A673 (cell line): ENCODE data around the gene ANO1. TPM values are rescaled to one million over a fixed set of nuclear protein-coding genes. Genes with fewer than 3 reads are reported as not detected.

Experiments used
- BruUV-seq: library from RNA; stranded (reverse); fragments of 400-500 nt; replicated peaks from 2 replicates; lab custom pipeline; 2021; lab: Mats Ljungman, UMichigan
- CTCF ChIA-PET: fragments of 300-600 bp; sonication (Branson Sonifier 250); formaldehyde crosslinking; loops from one replicate; lab custom pipeline; 2022; ENCODE audit warnings: antibody characterized with exemption; lab: Charles Lee
- POLR2A ChIA-PET: fragments of 300-600 bp; sonication (Branson Sonifier 250); formaldehyde crosslinking; loops from one replicate; lab custom pipeline; 2022; ENCODE audit warnings: antibody characterized with exemption; ENCODE audit not compliant: low non-redundant PET; lab: Charles Lee
- DNase-seq: peaks from one replicate; pipeline ENCODE4 v3.0.0-alpha.2; 2015; ENCODE audit warnings: low spot score
- H3K27ac ChIP-seq: fragments of 200-600 bp; sonication (generic); 2 replicates; pipeline ENCODE4 v1.5.1; 2016; ENCODE audit warnings: mixed run types, low read depth, mild to moderate bottlenecking, mixed read lengths, antibody characterized with exemption, low read length; ENCODE audit not compliant: poor library complexity, severe bottlenecking
- H3K27me3 ChIP-seq: fragments of 200-600 bp; sonication (generic); replicated peaks from 2 replicates; pipeline ENCODE4 v1.6.1; 2017; ENCODE audit warnings: mixed run types, low read depth, mild to moderate bottlenecking, mixed read lengths, antibody characterized with exemption, low read length; ENCODE audit not compliant: insufficient read depth, poor library complexity
- H3K36me3 ChIP-seq: fragments of 200-600 bp; sonication (generic); 2 replicates; pipeline ENCODE4 v1.6.1; 2016; ENCODE audit warnings: mixed run types, mild to moderate bottlenecking, mixed read lengths, antibody characterized with exemption, low read length; ENCODE audit not compliant: insufficient read depth, poor library complexity, severe bottlenecking
- H3K4me1 ChIP-seq: fragments of 200-600 bp; sonication (generic); 2 replicates; pipeline ENCODE4 v1.6.1; 2017; ENCODE audit warnings: mixed run types, mild to moderate bottlenecking, mixed read lengths, antibody characterized with exemption, low read length; ENCODE audit not compliant: insufficient read depth, poor library complexity, severe bottlenecking
- H3K4me3 ChIP-seq: fragments of 200-600 bp; sonication (generic); 2 replicates; pipeline ENCODE4 v1.5.1; 2016; ENCODE audit warnings: low read depth, mixed run types, mild to moderate bottlenecking, mixed read lengths, low read length; ENCODE audit not compliant: poor library complexity, severe bottlenecking
- H3K9me3 ChIP-seq: fragments of 200-600 bp; sonication (generic); 2 replicates; pipeline ENCODE4 v1.6.1; 2016; ENCODE audit warnings: mixed run types, low read depth, mild to moderate bottlenecking, mixed read lengths, antibody characterized with exemption, low read length; ENCODE audit not compliant: poor library complexity, severe bottlenecking
- CTCF ChIP-seq: fragments of 300-800, 200-600 bp; sonication (generic); conservative IDR thresholded peaks from 2 replicates; pipeline ENCODE4 v1.5.1; 2017; ENCODE audit warnings: low read depth, mild to moderate bottlenecking, antibody characterized with exemption, low read length, moderate library complexity, mixed read lengths
- EZH2 ChIP-seq: fragments of 200-600 bp; sonication (generic); IDR thresholded peaks from 2 replicates; pipeline ENCODE4 v1.6.1; 2017; ENCODE audit warnings: borderline replicate concordance, low read depth, mild to moderate bottlenecking, mixed read lengths, antibody characterized with exemption, low read length; ENCODE audit not compliant: poor library complexity, severe bottlenecking
- intact Hi-C: fragments of 100-400 bp; cut with micrococcal nuclease; formaldehyde crosslinking; loops from one replicate; pipeline ENCODE4 v1.10.0; 2022; ENCODE audit not compliant: unreplicated experiment
- total RNA-seq: library from RNA; stranded (reverse); gene quantifications from 2 replicates; pipeline ENCODE4 v1.2.3, GENCODE V29; 2021

Gene ANO1
- total RNA-seq, 1 experiment from 2014 or later: 0.90 TPM

GRCh38 chr11:70180906-70181305 lies 102.8 kb downstream of the ANO1 start:
- no peak for TF ChIP-seq CTCF
- TF ChIP-seq EZH2: no peak
- no peak for DNase-seq
- no TSS peak for BruUV-seq
- ChIA-PET CTCF (no interaction called here), POLR2A (no interaction called here)
- Histone ChIP-seq H3K36me3 (no peaks in the 10 kb centered on the region), H3K27me3 (no peaks in the 10 kb centered on the region), H3K4me3 (no peak overlapping the region), H3K9me3 (no peaks in the 10 kb centered on the region), H3K27ac (no peak overlapping the region), H3K4me1 (no peaks in the 10 kb centered on the region)
- intact Hi-C loops: no loop called here

- no peaks in the 10 kb centered on the region for H3K9me3 ChIP-seq
- CTCF ChIA-PET: interaction anchor here (0.6 kb wide), 1 partner anchor 15 kb away, joined by 11 read pairs; no protein-coding TSS in a partner anchor
- BruUV-seq: no TSS peak
- H3K27ac ChIP-seq: no peak overlapping the region
- no peaks in the 10 kb centered on the region for H3K36me3 ChIP-seq
- no peaks in the 10 kb centered on the region for H3K27me3 ChIP-seq
- POLR2A ChIA-PET: no interaction called here
- intact Hi-C loops: no loop called here
- no peak for TF ChIP-seq EZH2
- no peak for TF ChIP-seq CTCF
- DNase-seq: no peak
- no peak overlapping the region for H3K4me3 ChIP-seq
- H3K4me1 ChIP-seq: no peaks in the 10 kb centered on the region
Measured at GRCh38 chr11:70182266-70182665, 104.1 kb downstream of the ANO1 start.

- H3K4me3 ChIP-seq: no peak overlapping the region
- no peaks in the 10 kb centered on the region for H3K4me1 ChIP-seq
- H3K27me3 ChIP-seq: no peaks in the 10 kb centered on the region
- no peak overlapping the region for H3K27ac ChIP-seq
- CTCF ChIA-PET: interaction anchor here (0.5 to 0.9 kb wide), 3 partner anchors 14 to 264 kb away, joined by 3 to 11 read pairs (median 6); no protein-coding TSS in a partner anchor
- intact Hi-C loops: no loop called here
- no peak for DNase-seq
- no TSS peak for BruUV-seq
- no peaks in the 10 kb centered on the region for H3K36me3 ChIP-seq
- no peaks in the 10 kb centered on the region for H3K9me3 ChIP-seq
- POLR2A ChIA-PET: no interaction called here
- TF ChIP-seq EZH2 (no peak), CTCF (no peak)
Measured at GRCh38 chr11:70183032-70183431, 104.9 kb downstream of the ANO1 start.
